ENCODE data around the gene MASP1. TPM values are rescaled to one million over a fixed set of nuclear protein-coding genes. Genes with fewer than 3 reads are reported as not detected.

Gene MASP1
- total and polyA plus RNA-seq, 2 experiments from 2014 or later = 1.6 to 3.0 TPM

DNA sequence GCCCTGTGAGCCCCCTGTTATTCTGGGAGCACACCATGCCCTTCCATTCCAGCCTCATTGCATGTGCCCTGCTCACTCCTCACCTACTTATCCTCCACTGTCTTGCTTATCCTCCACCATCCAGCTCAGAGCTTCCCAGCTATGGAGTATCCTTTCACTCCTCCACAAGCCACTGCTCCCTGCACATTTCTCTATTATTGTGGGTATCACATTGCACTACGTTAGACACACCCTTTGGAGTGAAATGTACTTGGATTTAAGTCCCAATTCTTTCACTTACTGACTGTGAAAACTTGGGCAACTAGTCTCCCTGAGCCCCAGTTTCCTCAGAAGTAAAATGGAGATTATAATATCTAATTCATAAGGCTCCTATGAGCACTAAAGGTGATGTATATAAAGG lies 4.3 kb downstream of the MASP1 start:
- no peak overlapping the region for H3K4me2 ChIP-seq
- H3K27ac Mint-ChIP-seq = 0 out of 2 replicates have a peak overlapping the region, but pooled peaks have one; percentile 9
- H3K4me1 Mint-ChIP-seq = peaks cover 30% of the 10 kb centered on the region

More for the DNA sequence above, 4.3 kb downstream of the MASP1 start:
- no peaks in the 10 kb centered on the region for H3F3A ChIP-seq (replicated peaks; ENCODE audit: low read depth)
- DNase-seq (ENCODE audit: low spot score) (no peak), ATAC-seq (no peak)
- peaks cover 30% of the 10 kb centered on the region for H3K4me1 ChIP-seq (ENCODE audit: insufficient read depth)
- H3K4me3 ChIP-seq = no peak overlapping the region
- no peak overlapping the region for H3K27ac ChIP-seq (ENCODE audit: low read depth)
- H4K20me1 ChIP-seq (replicated peaks; ENCODE audit: insufficient read depth) = no peaks in the 10 kb centered on the region
- no peaks in the 10 kb centered on the region; the same call in 1 of the 3 replicates for H3K36me3 Mint-ChIP-seq (ENCODE audit: low read depth)
- H3K36me3 ChIP-seq (ENCODE audit: insufficient read depth) = no peaks in the 10 kb centered on the region
- H3K4me3 Mint-ChIP-seq = no peak overlapping the region; the same call in 2 of the 3 replicates
- H3K9me2 ChIP-seq (ENCODE audit: insufficient read depth) = peaks cover 21% of the 10 kb centered on the region
- TF ChIP-seq, protein P1, sequence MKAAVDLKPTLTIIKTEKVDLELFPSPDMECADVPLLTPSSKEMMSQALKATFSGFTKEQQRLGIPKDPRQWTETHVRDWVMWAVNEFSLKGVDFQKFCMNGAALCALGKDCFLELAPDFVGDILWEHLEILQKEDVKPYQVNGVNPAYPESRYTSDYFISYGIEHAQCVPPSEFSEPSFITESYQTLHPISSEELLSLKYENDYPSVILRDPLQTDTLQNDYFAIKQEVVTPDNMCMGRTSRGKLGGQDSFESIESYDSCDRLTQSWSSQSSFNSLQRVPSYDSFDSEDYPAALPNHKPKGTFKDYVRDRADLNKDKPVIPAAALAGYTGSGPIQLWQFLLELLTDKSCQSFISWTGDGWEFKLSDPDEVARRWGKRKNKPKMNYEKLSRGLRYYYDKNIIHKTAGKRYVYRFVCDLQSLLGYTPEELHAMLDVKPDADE (IDR thresholded peaks at IDR 0.05) = no peak
- TF ChIP-seq JUNB (IDR thresholded peaks at IDR 0.05; ENCODE audit: unreplicated experiment) = no peak
- TF ChIP-seq, protein P2, sequence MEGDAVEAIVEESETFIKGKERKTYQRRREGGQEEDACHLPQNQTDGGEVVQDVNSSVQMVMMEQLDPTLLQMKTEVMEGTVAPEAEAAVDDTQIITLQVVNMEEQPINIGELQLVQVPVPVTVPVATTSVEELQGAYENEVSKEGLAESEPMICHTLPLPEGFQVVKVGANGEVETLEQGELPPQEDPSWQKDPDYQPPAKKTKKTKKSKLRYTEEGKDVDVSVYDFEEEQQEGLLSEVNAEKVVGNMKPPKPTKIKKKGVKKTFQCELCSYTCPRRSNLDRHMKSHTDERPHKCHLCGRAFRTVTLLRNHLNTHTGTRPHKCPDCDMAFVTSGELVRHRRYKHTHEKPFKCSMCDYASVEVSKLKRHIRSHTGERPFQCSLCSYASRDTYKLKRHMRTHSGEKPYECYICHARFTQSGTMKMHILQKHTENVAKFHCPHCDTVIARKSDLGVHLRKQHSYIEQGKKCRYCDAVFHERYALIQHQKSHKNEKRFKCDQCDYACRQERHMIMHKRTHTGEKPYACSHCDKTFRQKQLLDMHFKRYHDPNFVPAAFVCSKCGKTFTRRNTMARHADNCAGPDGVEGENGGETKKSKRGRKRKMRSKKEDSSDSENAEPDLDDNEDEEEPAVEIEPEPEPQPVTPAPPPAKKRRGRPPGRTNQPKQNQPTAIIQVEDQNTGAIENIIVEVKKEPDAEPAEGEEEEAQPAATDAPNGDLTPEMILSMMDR (conservative IDR thresholded peaks at IDR 0.05; ENCODE audit: low read depth in 2 of 2) = no peak
- no peak for TF ChIP-seq NANOG (IDR thresholded peaks at IDR 0.05; ENCODE audit: borderline replicate concordance)
- TF ChIP-seq CREB1 (CRISPR knock-in tag; IDR thresholded peaks at IDR 0.05; ENCODE audit: low read depth) = no peak
- TF ChIP-seq POLR2AphosphoS5 (IDR thresholded peaks at IDR 0.05; ENCODE audit: low read depth) = no peak
- TF ChIP-seq EZH2 (IDR thresholded peaks at IDR 0.05; ENCODE audit: low read depth, unreplicated experiment) = no peak
- no peak for TF ChIP-seq STAT1 (IDR thresholded peaks at IDR 0.05; ENCODE audit: unreplicated experiment)
- TF ChIP-seq, protein P3, sequence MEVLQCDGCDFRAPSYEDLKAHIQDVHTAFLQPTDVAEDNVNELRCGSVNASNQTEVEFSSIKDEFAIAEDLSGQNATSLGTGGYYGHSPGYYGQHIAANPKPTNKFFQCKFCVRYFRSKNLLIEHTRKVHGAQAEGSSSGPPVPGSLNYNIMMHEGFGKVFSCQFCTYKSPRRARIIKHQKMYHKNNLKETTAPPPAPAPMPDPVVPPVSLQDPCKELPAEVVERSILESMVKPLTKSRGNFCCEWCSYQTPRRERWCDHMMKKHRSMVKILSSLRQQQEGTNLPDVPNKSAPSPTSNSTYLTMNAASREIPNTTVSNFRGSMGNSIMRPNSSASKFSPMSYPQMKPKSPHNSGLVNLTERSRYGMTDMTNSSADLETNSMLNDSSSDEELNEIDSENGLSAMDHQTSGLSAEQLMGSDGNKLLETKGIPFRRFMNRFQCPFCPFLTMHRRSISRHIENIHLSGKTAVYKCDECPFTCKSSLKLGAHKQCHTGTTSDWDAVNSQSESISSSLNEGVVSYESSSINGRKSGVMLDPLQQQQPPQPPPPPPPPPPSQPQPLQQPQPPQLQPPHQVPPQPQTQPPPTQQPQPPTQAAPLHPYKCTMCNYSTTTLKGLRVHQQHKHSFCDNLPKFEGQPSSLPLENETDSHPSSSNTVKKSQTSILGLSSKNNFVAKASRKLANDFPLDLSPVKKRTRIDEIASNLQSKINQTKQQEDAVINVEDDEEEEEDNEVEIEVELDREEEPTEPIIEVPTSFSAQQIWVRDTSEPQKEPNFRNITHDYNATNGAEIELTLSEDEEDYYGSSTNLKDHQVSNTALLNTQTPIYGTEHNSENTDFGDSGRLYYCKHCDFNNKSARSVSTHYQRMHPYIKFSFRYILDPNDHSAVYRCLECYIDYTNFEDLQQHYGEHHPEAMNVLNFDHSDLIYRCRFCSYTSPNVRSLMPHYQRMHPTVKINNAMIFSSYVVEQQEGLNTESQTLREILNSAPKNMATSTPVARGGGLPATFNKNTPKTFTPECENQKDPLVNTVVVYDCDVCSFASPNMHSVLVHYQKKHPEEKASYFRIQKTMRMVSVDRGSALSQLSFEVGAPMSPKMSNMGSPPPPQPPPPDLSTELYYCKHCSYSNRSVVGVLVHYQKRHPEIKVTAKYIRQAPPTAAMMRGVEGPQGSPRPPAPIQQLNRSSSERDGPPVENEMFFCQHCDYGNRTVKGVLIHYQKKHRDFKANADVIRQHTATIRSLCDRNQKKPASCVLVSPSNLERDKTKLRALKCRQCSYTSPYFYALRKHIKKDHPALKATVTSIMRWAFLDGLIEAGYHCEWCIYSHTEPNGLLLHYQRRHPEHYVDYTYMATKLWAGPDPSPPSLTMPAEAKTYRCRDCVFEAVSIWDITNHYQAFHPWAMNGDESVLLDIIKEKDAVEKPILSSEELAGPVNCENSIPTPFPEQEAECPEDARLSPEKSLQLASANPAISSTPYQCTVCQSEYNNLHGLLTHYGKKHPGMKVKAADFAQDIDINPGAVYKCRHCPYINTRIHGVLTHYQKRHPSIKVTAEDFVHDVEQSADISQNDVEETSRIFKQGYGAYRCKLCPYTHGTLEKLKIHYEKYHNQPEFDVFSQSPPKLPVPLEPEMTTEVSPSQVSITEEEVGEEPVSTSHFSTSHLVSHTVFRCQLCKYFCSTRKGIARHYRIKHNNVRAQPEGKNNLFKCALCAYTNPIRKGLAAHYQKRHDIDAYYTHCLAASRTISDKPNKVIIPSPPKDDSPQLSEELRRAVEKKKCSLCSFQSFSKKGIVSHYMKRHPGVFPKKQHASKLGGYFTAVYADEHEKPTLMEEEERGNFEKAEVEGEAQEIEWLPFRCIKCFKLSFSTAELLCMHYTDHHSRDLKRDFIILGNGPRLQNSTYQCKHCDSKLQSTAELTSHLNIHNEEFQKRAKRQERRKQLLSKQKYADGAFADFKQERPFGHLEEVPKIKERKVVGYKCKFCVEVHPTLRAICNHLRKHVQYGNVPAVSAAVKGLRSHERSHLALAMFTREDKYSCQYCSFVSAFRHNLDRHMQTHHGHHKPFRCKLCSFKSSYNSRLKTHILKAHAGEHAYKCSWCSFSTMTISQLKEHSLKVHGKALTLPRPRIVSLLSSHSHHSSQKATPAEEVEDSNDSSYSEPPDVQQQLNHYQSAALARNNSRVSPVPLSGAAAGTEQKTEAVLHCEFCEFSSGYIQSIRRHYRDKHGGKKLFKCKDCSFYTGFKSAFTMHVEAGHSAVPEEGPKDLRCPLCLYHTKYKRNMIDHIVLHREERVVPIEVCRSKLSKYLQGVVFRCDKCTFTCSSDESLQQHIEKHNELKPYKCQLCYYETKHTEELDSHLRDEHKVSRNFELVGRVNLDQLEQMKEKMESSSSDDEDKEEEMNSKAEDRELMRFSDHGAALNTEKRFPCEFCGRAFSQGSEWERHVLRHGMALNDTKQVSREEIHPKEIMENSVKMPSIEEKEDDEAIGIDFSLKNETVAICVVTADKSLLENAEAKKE (CRISPR knock-in tag; IDR thresholded peaks at IDR 0.05) = no peak
- no peak for TF ChIP-seq ZNF114 (CRISPR knock-in tag; IDR thresholded peaks at IDR 0.05)
- TF ChIP-seq EZH2phosphoT487 (IDR thresholded peaks at IDR 0.05; ENCODE audit: unreplicated experiment) = no peak
- TF ChIP-seq, protein P4, sequence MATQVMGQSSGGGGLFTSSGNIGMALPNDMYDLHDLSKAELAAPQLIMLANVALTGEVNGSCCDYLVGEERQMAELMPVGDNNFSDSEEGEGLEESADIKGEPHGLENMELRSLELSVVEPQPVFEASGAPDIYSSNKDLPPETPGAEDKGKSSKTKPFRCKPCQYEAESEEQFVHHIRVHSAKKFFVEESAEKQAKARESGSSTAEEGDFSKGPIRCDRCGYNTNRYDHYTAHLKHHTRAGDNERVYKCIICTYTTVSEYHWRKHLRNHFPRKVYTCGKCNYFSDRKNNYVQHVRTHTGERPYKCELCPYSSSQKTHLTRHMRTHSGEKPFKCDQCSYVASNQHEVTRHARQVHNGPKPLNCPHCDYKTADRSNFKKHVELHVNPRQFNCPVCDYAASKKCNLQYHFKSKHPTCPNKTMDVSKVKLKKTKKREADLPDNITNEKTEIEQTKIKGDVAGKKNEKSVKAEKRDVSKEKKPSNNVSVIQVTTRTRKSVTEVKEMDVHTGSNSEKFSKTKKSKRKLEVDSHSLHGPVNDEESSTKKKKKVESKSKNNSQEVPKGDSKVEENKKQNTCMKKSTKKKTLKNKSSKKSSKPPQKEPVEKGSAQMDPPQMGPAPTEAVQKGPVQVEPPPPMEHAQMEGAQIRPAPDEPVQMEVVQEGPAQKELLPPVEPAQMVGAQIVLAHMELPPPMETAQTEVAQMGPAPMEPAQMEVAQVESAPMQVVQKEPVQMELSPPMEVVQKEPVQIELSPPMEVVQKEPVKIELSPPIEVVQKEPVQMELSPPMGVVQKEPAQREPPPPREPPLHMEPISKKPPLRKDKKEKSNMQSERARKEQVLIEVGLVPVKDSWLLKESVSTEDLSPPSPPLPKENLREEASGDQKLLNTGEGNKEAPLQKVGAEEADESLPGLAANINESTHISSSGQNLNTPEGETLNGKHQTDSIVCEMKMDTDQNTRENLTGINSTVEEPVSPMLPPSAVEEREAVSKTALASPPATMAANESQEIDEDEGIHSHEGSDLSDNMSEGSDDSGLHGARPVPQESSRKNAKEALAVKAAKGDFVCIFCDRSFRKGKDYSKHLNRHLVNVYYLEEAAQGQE (IDR thresholded peaks at IDR 0.05; ENCODE audit: unreplicated experiment) = no peak
- H3K9me3 Mint-ChIP-seq = no peaks in the 10 kb centered on the region
- peaks cover 9% of the 10 kb centered on the region; the same call in 1 of the 2 replicates for H3K27me3 ChIP-seq (ENCODE audit: insufficient read depth)
- peaks cover 13% of the 10 kb centered on the region for H3K27me3 Mint-ChIP-seq (ENCODE audit: insufficient read depth, low read depth, poor library complexity)
- no peak overlapping the region for H2AFZ ChIP-seq
- H3K79me2 ChIP-seq (replicated peaks; ENCODE audit: insufficient read depth) = no peaks in the 10 kb centered on the region
